CMK (cell line): ENCODE measurements around the gene REEP3.

Source experiments
- DNase-seq: peaks from one replicate; pipeline ENCODE4 v3.0.0-alpha.2; 2010; ENCODE audit warnings: low read depth

REEP3 gene

GRCh38 chr10:63506554-63506953 lies 14.6 kb upstream of the REEP3 start:
- no peak for DNase-seq

DNA sequence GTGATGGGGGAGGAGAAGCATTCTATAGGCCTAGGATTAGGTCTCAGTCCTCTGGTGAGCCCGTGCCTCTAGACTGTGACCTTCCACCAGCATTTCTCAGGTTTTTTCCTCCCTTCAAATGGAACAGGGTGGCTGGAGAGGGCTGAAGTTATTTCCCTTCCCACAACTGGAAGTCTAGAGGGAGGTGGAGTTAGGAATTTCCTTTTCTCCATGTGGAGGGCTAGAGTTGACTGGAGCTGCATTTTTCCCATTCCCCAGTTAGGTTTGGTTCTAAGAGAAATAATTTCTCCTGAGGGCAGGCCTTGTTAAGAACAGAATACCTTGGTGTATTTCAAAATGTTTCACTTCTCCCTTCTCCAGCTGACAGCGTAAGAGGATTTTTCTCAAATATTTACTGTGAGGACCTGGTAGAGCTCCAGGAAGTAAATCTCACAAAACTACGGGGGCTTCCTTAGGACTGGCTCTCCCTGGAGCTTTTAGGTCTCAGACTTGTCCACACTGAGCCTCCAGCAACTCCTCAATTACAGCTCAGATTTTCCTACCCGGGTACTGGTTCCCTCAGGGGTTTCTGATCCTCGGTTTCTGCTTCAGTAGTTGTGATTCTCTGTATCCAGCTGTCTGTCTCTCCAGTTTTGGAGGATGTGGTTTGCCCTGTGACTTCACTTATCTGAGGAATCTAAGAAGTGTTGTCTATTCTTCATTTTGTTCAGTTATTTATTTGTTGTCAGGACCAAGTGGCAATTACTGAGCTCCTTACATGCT lies 6.0 kb upstream of the REEP3 start:
- DNase-seq: no peak

DNA sequence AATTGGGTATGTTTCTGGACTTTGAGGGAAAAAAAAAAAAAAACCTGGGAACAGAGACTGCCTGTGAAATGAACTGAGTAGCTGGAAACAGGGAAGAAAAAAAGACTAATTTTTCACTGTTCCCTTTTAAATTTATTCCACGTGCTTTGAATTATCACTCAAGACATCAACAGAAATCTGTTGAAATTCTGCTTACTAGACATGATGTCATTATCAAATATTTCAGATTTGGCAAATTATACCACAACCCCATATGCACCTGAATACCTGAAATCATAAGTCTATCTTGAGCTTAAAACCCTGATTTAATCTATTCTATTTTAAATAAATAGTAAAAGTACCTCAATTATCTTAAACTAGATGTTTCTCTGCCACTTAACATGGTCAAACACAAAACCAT lies 5.0 kb upstream of the REEP3 start:
- no peak for DNase-seq

DNA sequence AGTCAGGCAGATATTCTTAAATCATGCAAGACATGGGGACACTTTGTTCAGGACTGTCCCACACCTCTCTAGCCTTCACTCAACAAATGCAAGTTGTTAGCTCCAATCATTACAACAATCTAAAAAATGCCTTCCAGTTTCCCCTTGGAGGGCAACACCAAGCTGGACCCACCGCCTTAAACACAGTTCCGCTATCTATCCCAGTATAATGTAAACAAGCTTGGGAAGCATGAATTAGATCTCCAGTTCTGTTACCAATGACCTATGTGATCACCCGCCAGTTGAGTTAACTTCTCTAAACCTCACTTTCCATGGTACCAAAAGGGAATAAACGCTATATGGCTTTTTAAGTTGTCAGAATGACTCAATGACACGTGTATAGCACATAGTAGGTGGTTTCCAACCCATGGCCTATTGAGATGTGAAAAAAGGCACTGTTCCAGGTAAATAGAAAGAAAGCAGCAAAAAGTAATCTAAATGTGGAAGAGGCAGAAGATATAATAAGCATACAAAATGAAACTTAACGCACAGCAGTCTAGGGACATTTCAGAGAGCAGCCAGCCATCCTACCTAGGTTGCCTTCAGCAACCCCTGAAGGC lies 2.4 kb upstream of the REEP3 start:
- DNase-seq: no peak

- DNase-seq: peak; percentile 48
Measured at GRCh38 chr10:63521416-63522276, 445 bp downstream of the REEP3 start.

- DNase-seq: no peak
Measured at GRCh38 chr10:63522277-63522687, 1.1 kb downstream of the REEP3 start.

DNA sequence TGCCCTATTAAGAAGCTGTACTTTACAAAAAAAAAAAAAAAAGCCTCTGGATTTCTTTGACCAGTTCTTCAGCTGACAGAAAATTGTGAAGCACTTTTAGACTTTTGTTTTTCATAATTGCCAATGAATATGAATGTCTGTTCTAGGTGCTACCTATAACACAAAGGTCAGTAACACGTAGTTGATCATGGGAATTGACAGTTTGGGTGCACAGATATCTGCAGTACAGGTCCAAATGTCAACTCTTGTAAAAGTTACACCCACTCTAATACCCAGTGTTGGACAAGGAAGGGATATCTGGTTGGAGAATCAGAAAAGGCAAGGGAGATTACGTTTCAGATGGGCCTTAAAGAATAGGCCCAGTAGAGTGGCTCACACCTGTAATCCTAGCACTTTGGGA lies 1.8 kb downstream of the REEP3 start:
- no peak for DNase-seq

GRCh38 chr10:63525021-63525420 lies 3.8 kb downstream of the REEP3 start:
- no peak for DNase-seq

DNA sequence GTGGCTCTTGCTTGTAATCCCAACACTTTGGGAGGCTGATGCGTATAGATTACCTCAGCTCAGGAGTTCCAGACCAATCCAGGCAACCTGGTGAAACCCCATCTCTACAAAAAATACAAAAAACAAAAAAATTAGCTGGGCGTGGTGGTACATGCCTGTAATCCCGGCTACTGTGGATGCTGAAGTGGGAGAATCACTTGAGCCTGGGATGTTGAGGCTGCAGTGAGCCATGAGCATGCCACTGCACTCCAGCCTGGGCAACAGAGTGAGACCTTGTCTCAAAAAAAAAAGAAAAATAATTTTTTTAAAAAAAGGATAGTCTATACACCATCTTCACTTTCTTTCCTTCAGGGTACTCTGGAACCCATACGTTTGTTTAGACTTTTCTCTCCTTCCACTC lies 6.2 kb downstream of the REEP3 start:
- DNase-seq: no peak

- no peak for DNase-seq
Measured at GRCh38 chr10:63528084-63528744, 7.0 kb downstream of the REEP3 start.

- DNase-seq: no peak
Measured at GRCh38 chr10:63530409-63530808, 9.2 kb downstream of the REEP3 start.

DNA sequence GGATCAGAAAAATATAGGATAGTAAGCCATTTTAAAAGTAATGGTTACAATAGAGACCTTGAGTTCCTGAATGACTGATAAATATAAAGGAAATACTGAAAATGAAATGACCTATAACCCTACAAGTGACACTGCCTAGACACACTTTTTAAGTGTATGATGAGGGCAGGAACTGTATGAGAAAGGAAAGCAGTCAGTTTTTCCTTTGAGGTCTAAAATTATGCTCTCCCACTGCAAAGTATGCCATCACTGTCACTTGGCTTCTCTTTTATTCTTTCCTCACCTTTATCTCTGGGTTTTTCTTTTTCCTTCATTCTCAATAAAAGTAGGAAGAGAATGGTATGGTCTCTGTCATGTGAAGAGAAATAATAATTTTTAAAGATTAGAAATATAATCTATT lies 13.5 kb downstream of the REEP3 start:
- no peak for DNase-seq

DNA sequence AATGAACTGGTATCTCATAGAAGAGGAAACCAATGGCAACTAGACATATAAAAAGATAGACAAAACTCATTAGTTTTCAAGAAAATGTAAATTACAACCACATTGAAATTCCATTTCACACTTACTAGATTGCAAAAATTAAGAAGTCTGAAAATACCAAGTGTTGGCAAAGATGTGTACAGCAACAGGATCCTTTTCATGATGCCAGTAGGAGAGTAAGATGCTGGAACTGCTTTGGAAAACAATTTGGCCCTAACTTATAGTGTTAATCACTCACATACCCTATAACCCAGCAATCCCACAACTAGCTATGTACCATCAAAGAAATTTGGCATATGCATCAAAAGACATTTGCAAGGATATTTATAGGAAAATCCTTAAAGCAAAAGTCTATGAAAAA lies 15.5 kb downstream of the REEP3 start:
- DNase-seq: no peak

DNA sequence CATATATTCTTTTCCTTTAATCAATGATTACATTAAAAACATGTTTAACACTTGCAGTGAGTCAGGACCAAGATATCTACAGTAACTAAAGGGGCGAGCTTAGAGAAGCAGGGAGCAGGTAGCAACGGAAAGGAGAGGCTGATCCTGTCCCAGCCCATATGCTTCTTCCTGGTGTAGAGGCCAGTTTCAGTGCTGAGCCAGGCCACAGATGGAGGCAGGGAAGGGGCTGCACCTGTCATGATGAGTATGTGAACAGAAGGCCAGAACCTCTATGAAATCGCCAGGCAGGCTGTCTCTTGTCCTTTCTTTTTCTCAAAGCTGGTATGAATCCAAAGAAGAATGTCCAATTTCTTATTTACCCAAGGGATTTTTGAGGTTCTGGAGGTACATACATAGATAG lies 16.3 kb downstream of the REEP3 start:
- DNase-seq: no peak

DNA sequence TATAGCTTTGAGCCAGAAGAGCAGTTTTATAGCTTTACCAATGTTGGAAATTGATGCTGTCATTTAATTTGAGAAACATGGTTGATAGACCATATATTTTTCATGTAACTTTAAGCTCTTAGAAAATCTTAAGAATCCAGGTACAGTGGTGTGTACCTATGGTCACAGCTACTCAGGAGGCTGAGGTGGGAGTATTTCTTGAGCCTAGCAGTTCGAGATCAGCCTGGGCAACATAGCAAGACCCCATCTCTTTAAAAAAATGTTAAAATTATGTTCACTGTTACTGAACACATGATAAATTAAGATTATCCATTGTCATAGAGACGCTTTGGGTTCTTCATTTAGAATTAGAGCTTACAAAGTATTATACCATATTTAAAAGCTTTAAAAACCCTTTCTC lies 18.2 kb downstream of the REEP3 start:
- no peak for DNase-seq

- no peak for DNase-seq
Measured at GRCh38 chr10:63539994-63540393, 18.8 kb downstream of the REEP3 start.

GRCh38 chr10:63542835-63543575 lies 21.8 kb downstream of the REEP3 start:
- DNase-seq: no peak

DNA sequence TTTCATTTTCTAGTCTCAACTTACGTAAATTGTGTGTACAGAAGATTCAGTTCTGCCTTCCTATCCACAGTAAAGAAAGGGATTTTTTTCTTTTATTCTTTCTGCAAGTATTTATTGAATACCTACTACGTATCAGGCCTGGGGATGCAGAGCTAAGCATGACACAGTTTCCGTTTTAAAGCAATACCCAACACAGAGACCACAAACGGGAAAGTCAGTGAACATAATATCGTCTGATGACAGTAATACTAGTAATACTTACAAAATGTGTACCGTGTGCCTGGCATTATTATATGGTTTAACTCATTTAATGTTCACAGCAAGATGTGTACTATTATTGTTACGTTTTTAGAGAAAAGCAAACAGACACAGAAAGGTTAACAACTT lies 22.4 kb downstream of the REEP3 start:
- no peak for DNase-seq

DNA sequence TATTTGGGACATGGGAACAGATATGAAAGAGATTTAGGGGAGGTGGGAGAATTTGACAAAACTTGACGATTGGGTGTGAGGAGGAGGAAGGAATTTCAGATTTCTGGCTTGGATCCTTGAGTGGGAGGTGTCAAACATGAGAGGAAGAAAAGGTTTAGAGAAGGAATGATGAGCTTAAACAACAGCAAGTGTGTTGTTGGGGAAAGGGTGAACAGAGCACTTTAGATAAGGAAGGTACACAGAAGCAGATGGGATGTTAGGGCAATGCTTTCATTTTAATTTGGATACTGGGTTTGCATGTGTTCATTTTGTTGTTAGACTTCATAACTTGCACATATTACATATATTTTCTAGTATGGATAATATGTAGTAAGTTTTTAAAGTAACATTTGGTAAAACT lies 23.2 kb downstream of the REEP3 start:
- DNase-seq: no peak

GRCh38 chr10:63547628-63548360 lies 26.6 kb downstream of the REEP3 start:
- no peak for DNase-seq

DNA sequence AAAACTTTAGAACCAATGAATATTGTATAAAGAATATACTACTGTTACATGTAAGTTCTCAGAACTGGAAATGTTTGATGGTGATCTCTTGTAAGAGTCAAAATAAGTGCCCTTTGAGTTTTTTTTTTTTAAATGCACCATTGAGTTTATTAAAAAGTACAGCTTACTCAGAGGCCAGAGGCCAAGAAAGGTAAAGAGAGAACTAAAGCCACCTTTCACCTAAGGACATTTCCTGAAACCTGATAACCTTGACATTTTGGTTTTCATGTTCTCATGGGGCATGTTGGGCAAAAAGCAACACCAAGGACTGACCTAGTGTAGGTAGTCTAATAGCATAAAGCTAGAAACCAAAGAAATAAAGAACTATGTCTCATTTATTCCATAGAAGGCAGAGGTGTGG lies 27.7 kb downstream of the REEP3 start:
- DNase-seq: no peak
